Left renal pelvis (tissue), 4 donors: ENCODE data around the gene COL25A1. TPM values are rescaled to one million over a fixed set of nuclear protein-coding genes. Genes with fewer than 3 reads are reported as not detected.

ENCODE experiments used
- DNase-seq, 4 donors: peaks; one replicate each; pipeline ENCODE4 v3.0.0-alpha.2; 2013; ENCODE audit warnings: low read depth in 4 of 4, low spot score in 3 of 4
- polyA plus RNA-seq, 4 donors: library from polyadenylated mRNA; unstranded; fragments of 120-200 nt; gene quantifications; one replicate each; pipeline ENCODE4 v1.2.1, GENCODE V29; 2013; ENCODE audit not compliant: insufficient read length in 4 of 4

COL25A1 gene
- polyA plus RNA-seq, 4 donors: 12.5 to 28.5 (median 17.1) TPM

GRCh38 chr4:109294468-109295020 is 7.9 kb downstream of the COL25A1 start:
- DNase-seq: no peak

- DNase-seq: no peak
Measured at GRCh38 chr4:109294006-109294405, 8.5 kb downstream of the COL25A1 start.

- no peak for DNase-seq
Measured at GRCh38 chr4:109291707-109292238, 10.7 kb downstream of the COL25A1 start.

- no peak for DNase-seq
Measured at GRCh38 chr4:109290918-109291317, 11.5 kb downstream of the COL25A1 start.

GRCh38 chr4:109278594-109279031 is 23.8 kb downstream of the COL25A1 start:
- DNase-seq: no peak

GRCh38 chr4:109276482-109277095 is 25.9 kb downstream of the COL25A1 start:
- DNase-seq: no peak

GRCh38 chr4:109275066-109275745 is 27.3 kb downstream of the COL25A1 start:
- no peak for DNase-seq

GRCh38 chr4:109266891-109267290 is 35.6 kb downstream of the COL25A1 start:
- DNase-seq: no peak

- DNase-seq: no peak
Measured at GRCh38 chr4:109266236-109266635, 36.2 kb downstream of the COL25A1 start.

GRCh38 chr4:109263721-109264120 is 38.7 kb downstream of the COL25A1 start:
- no peak for DNase-seq

GRCh38 chr4:109256818-109257217 is 45.6 kb downstream of the COL25A1 start:
- DNase-seq: no peak

- DNase-seq: no peak
Measured at GRCh38 chr4:109254845-109255244, 47.6 kb downstream of the COL25A1 start.

- DNase-seq: no peak
Measured at GRCh38 chr4:109251396-109251795, 51.1 kb downstream of the COL25A1 start.

GRCh38 chr4:109248322-109248900 is 54.0 kb downstream of the COL25A1 start:
- no peak for DNase-seq

GRCh38 chr4:109243871-109244270 is 58.6 kb downstream of the COL25A1 start:
- no peak for DNase-seq

- no peak for DNase-seq
Measured at GRCh38 chr4:109238746-109239145, 63.7 kb downstream of the COL25A1 start.

- no peak for DNase-seq
Measured at GRCh38 chr4:109235683-109236082, 66.8 kb downstream of the COL25A1 start.

- DNase-seq: no peak
Measured at GRCh38 chr4:109234596-109234995, 67.9 kb downstream of the COL25A1 start.

- DNase-seq: no peak
Measured at GRCh38 chr4:109233570-109233969, 68.9 kb downstream of the COL25A1 start.

- no peak for DNase-seq
Measured at GRCh38 chr4:109232681-109233080, 69.8 kb downstream of the COL25A1 start.

- no peak for DNase-seq
Measured at GRCh38 chr4:109231331-109231730, 71.1 kb downstream of the COL25A1 start.
